Measurements from ENCODE around the gene FOXA2.

Gene FOXA2

DNA sequence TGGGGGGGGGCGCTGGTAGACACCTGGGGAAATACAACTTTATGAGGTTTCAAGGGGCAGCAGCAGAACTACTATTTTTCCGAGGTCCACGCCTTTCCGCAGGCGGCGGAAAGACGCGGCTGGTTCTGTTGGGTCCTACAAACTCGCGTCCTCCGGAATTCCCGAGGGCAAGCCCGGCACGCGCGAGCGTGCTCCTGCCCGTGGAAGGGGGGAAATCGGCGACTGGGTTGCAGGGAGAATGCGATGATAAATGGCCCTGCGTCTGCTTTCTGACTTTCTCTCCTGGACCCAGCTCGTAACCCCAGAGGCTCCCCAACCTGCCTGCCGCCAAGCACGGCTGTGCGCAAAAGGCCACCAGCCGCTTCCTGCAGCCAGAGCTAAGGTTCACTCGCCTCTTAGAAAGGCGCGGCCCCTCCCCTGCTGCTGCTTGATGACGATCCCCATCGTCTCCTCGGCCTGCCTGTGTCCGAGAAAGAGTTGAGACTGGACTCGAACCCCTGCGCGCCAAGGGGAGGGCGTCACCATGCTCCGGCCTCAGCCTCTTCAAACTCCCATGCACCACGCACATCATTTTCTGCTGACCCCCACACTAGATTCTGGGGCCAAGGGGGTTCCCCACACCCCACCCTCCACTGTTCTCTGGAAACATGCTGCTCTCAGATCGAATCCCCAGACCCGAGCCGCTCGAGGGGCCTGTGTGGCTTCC lies 6.7 kb downstream of the FOXA2 start:
- TF ChIP-seq, protein P1, sequence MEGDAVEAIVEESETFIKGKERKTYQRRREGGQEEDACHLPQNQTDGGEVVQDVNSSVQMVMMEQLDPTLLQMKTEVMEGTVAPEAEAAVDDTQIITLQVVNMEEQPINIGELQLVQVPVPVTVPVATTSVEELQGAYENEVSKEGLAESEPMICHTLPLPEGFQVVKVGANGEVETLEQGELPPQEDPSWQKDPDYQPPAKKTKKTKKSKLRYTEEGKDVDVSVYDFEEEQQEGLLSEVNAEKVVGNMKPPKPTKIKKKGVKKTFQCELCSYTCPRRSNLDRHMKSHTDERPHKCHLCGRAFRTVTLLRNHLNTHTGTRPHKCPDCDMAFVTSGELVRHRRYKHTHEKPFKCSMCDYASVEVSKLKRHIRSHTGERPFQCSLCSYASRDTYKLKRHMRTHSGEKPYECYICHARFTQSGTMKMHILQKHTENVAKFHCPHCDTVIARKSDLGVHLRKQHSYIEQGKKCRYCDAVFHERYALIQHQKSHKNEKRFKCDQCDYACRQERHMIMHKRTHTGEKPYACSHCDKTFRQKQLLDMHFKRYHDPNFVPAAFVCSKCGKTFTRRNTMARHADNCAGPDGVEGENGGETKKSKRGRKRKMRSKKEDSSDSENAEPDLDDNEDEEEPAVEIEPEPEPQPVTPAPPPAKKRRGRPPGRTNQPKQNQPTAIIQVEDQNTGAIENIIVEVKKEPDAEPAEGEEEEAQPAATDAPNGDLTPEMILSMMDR (IDR thresholded peaks at IDR 0.05; ENCODE audit: insufficient read depth, low read length, missing control alignments), result no peak
- POLR2A ChIA-PET, result no interaction called here
- no peak overlapping the region for H3K4me3 ChIP-seq (ENCODE audit: low read depth, low read length)
- CTCF ChIA-PET, result no interaction called here
- DNase-seq (ENCODE audit: low read depth, low spot score), result no peak

DNA sequence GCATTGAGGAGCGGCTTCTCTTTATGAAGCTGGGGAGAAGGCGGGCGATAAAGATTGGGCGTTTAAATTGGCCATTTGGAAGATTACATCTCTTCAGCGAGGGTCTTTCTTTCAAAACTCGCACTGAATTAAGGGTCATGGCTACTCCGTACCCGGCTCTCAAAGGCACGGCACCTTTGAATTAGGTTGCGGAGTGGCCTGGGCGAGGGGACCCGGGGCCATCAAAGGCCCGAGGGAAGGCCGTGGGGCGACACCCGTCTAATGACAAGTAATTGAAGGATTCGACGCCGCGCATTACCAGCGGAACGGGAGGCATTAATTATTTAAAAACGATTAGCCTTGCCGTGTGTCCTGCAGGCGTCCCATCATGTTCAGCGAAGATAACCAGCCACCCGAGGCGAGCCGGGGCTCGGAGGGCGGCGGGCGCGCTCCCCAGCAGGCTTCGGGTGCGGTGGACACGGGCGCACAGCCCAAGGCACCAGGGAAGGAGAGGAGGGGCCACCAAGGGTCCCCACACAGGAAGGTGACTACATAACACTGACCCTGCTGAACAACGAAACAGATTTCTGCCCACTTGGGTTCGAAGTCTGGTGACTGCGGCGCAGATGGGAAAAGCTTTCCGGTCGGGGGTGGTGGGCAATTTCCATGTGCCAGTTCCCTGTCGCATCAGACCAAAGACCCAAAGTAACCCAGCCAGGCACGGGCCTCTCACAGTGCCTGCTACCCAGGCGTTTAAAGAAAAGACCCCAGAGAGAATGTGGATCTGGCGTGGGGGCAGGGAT lies 7.4 kb downstream of the FOXA2 start:
- no peak for DNase-seq (ENCODE audit: low read depth, low spot score)
- POLR2A ChIA-PET, result no interaction called here
- no peak overlapping the region for H3K4me3 ChIP-seq (ENCODE audit: low read depth, low read length)
- CTCF ChIA-PET, result no interaction called here
- TF ChIP-seq, protein P1 (IDR thresholded peaks at IDR 0.05; ENCODE audit: insufficient read depth, low read length, missing control alignments), result no peak

DNA sequence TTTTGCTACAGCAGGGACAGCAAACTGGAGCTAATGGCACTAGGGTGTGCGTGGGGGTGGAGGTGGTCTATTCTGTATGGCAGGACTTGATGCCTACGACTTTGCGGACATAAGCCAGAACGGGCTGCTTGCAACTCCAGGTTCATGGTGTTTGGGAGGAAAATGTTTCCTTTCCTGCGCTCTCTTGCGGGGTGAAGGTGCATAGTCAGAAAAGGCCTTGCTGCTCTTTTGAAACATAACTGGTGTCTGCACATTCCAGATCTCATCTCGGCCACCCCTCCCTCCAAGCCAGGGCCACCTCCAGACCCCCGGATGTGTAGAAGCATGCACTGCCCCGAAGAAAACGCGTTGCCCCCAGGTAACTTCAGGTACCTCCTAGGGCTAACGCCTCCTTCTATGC lies 8.1 kb downstream of the FOXA2 start:
- TF ChIP-seq, protein P1 (IDR thresholded peaks at IDR 0.05; ENCODE audit: insufficient read depth, low read length, missing control alignments), result no peak
- ChIA-PET POLR2A (no interaction called here), CTCF (no interaction called here)
- no peak overlapping the region for H3K4me3 ChIP-seq (ENCODE audit: low read depth, low read length)
- DNase-seq (ENCODE audit: low read depth, low spot score), result no peak

DNA sequence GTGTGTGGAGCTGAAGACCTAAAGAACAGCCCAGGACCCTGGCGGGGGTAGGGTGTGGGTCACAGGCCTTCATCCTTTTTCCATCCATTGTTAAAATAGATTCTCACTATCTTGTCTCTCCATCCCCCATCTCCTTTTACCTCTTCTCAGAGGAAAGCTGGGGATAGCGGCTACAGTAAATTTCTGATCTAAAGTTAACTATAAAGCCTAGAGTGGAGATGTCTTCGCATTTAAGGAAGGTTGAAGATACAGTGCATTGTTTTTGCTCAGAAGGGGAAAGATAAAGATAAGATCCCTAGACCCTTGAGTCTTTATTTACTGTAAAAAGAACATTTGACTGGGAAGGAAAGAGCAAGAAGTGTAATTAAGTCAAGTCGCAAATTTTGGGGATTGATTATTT lies 8.6 kb downstream of the FOXA2 start:
- ChIA-PET POLR2A (no interaction called here), CTCF (no interaction called here)
- H3K4me3 ChIP-seq (ENCODE audit: low read depth, low read length), result no peak overlapping the region
- TF ChIP-seq, protein P1 (IDR thresholded peaks at IDR 0.05; ENCODE audit: insufficient read depth, low read length, missing control alignments), result no peak
- no peak for DNase-seq (ENCODE audit: low read depth, low spot score)

DNA sequence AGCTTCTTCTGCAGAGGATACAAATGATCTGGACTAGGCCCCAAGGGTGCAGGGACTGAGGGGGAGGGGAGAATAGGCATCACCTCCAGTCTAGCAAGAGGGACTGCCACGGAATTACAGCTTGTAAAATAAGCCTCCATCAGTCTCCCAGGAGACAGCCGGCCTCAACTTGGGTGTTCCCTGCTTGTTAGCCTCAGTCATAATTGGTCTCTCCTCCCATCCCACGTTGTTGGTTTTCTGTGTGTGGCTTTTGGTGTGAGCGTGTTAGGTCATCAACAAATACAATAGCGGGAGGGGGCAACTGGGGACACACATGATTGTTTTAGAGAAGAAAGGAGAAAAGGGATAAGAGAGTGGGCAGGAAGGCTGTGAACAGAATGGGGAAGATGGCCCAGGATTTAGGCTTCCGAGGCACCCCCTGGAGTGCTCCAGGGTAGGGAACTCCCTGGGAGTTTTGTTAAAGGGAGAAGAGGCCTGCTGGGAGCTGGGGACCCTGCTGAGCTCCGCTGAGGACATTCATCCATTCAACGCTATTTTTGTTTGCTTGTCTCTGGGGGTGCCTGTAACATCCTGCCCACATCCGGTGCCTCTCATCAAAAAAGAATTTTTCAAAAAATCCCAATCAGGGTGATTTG lies 9.2 kb downstream of the FOXA2 start:
- TF ChIP-seq, protein P1 (IDR thresholded peaks at IDR 0.05; ENCODE audit: insufficient read depth, low read length, missing control alignments), result no peak
- ChIA-PET CTCF (no interaction called here), POLR2A (no interaction called here)
- no peak for DNase-seq (ENCODE audit: low read depth, low spot score)
- no peak overlapping the region for H3K4me3 ChIP-seq (ENCODE audit: low read depth, low read length)

DNA sequence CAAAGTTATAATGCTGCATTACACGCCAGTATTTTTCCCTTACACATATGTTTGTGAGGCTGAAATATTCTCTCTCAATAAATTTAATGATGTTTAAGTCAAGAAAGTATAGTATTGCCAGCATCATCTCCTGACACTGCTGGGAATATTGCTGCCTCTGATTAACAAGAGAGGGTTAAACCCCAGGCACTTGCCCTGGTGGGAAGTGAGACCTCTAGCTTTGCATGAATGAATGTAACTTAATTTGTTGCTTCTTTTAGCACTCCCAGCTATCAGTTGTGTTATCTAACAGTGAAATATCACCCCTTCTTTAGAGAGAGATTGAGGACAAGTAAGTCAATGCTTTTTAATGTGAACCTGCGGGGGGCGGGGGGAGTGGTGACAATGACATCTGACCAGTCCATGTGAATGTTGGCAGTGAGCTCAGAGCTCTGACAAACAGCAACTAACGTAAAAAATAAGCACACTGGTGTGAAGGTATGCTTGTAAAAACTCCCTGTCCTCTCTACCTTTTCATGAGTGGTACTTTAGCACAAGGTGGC lies 9.8 kb downstream of the FOXA2 start:
- TF ChIP-seq, protein P1 (IDR thresholded peaks at IDR 0.05; ENCODE audit: insufficient read depth, low read length, missing control alignments), result no peak
- no peak for DNase-seq (ENCODE audit: low read depth, low spot score)
- H3K4me3 ChIP-seq (ENCODE audit: low read depth, low read length), result no peak overlapping the region
- ChIA-PET POLR2A (no interaction called here), CTCF (no interaction called here)
